ENCODE results near the gene SEM1. TPM values are rescaled to one million over a fixed set of nuclear protein-coding genes. Genes with fewer than 3 reads are reported as not detected.

The SEM1 gene
- total RNA-seq, 1 experiment from 2014 or later: 79.9 TPM

GRCh38 chr7:96708872-96709271 is 774 bp downstream of the SEM1 start:
- Histone ChIP-seq H3K9me3 (ENCODE audit: control insufficient read depth, low read depth, low read length) (peaks cover 9% of the 10 kb centered on the region), H3K4me1 (ENCODE audit: insufficient read depth, low read length) (no peaks in the 10 kb centered on the region), H4K5ac (ENCODE audit: insufficient read length, low read depth, low read length) (no peak overlapping the region), H3K79me1 (ENCODE audit: insufficient read depth, low read depth, low read length, poor library complexity, severe bottlenecking) (no peaks in the 10 kb centered on the region), H3K27ac (ENCODE audit: insufficient read length, low read depth, low read length) (no peak overlapping the region), H3K4ac (ENCODE audit: low read depth, low read length) (no peak overlapping the region), H3K9ac (ENCODE audit: extremely low read depth, insufficient read length, low read length) (peak overlapping the region; percentile 63), H4K91ac (ENCODE audit: insufficient read length, low read depth, low read length) (no peak overlapping the region), H3K56ac (ENCODE audit: insufficient read length, low read depth, low read length) (no peak overlapping the region), H2BK12ac (ENCODE audit: insufficient read length, low read depth, low read length) (no peak overlapping the region), H3T11ph (ENCODE audit: low read length) (no peak overlapping the region), H4K20me1 (ENCODE audit: control insufficient read depth, insufficient read depth, insufficient read length) (no peaks in the 10 kb centered on the region), H3K23ac (ENCODE audit: insufficient read length, low read depth, low read length) (no peak overlapping the region), H2BK5ac (ENCODE audit: insufficient read length, low read length) (no peak overlapping the region), H3K14ac (ENCODE audit: insufficient read depth, low read length) (no peak overlapping the region), H4K8ac (replicated peaks; ENCODE audit: insufficient read length, low read depth, low read length) (no peak overlapping the region), H3K27me3 (ENCODE audit: insufficient read depth, low read length) (no peaks in the 10 kb centered on the region), H2AFZ (ENCODE audit: low read length) (no peak overlapping the region), H3K4me2 (ENCODE audit: insufficient read depth, insufficient read length, low read length) (peak overlapping the region; percentile 82), H2BK15ac (ENCODE audit: low read depth, low read length) (no peak overlapping the region), H3K23me2 (ENCODE audit: insufficient read length, low read depth, low read length, poor library complexity, severe bottlenecking) (peaks cover 3% of the 10 kb centered on the region), H2AK5ac (ENCODE audit: insufficient read length, low read length) (no peak overlapping the region), H2BK20ac (ENCODE audit: low read depth, low read length, poor library complexity, severe bottlenecking) (no peak overlapping the region), H2BK120ac (ENCODE audit: low read depth, low read length, poor library complexity, severe bottlenecking) (no peak overlapping the region), H3K79me2 (ENCODE audit: insufficient read depth, low read length) (peaks cover 23% of the 10 kb centered on the region; the same call in 1 of the 2 replicates), H3K18ac (ENCODE audit: insufficient read length, low read depth, low read length) (no peak overlapping the region)
- peaks cover 3 to 12% of the 10 kb centered on the region in 2 experiments for H3K4me1 Mint-ChIP-seq
- TF ChIP-seq CTCF (conservative IDR thresholded peaks at IDR 0.05): no peak
- peaks cover 19 to 23% of the 10 kb centered on the region in 2 experiments for H3K9me3 Mint-ChIP-seq
- H3K36me3 Mint-ChIP-seq (ENCODE audit: insufficient read depth in 1 of 3, low read depth in 3 of 3): peaks cover 3 to 23% (median 22%) of the 10 kb centered on the region in 3 experiments
- peak overlapping the region; percentile 51 to 99 (median 95); a peak in 3 of 7 replicates for H3K27ac Mint-ChIP-seq
- DNase-seq: no peak
- H3K4me3 Mint-ChIP-seq: peak overlapping the region; percentile 95 to 97
- no CpG with 5 or more reads among the region's 5 CpGs for WGBS (ENCODE audit: extremely low coverage, insufficient read length, low lambda C conversion rate)
- no peaks in the 10 kb centered on the region; the same call in 1 of the 2 replicates for H3K27me3 Mint-ChIP-seq (ENCODE audit: low read depth)

Measured in H9 (cell line).